ENCODE results near the gene HKDC1.

DNA sequence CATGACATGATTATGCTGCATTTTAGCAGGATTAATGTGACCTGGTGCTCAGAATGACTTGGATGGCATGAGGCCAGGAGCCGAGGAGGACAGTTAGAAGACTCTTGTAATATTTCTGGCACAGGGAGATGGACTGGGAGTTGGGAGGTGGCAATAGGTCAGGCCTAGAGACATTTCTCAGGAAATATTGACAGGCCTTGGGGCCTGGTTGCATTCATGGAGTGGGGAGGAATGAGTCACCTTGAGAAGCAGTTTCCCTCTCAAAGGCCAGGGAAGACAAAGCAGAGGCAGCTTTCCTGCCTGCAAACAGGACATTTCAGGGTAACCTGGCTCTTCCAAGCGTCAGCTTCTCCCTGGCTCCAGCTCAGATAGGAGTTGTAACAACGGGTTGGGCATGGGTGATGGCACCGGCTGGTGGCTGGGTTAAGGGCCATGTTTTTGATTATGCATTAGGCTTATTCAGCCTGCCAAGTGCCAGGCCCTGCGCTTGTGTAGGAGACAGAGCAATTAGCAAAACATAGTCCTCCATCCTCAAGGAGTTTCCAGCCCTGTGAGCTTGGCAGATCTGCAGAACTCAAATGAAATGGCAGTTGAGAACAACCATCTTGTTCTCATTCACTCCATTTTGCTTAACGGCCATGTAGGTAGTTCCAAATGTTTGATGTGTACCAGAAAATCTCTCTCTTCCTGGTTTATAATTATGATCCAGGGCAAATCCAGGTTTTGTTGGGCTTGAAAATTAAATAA, 96.4 kb downstream of the HKDC1 start:
- TF ChIP-seq, protein P1, sequence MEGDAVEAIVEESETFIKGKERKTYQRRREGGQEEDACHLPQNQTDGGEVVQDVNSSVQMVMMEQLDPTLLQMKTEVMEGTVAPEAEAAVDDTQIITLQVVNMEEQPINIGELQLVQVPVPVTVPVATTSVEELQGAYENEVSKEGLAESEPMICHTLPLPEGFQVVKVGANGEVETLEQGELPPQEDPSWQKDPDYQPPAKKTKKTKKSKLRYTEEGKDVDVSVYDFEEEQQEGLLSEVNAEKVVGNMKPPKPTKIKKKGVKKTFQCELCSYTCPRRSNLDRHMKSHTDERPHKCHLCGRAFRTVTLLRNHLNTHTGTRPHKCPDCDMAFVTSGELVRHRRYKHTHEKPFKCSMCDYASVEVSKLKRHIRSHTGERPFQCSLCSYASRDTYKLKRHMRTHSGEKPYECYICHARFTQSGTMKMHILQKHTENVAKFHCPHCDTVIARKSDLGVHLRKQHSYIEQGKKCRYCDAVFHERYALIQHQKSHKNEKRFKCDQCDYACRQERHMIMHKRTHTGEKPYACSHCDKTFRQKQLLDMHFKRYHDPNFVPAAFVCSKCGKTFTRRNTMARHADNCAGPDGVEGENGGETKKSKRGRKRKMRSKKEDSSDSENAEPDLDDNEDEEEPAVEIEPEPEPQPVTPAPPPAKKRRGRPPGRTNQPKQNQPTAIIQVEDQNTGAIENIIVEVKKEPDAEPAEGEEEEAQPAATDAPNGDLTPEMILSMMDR (IDR thresholded peaks at IDR 0.05; ENCODE audit: low read depth, low read length, missing input control) = no peak
- no peak for TF ChIP-seq RAD21 (IDR thresholded peaks at IDR 0.05)
- TF ChIP-seq, protein P2, sequence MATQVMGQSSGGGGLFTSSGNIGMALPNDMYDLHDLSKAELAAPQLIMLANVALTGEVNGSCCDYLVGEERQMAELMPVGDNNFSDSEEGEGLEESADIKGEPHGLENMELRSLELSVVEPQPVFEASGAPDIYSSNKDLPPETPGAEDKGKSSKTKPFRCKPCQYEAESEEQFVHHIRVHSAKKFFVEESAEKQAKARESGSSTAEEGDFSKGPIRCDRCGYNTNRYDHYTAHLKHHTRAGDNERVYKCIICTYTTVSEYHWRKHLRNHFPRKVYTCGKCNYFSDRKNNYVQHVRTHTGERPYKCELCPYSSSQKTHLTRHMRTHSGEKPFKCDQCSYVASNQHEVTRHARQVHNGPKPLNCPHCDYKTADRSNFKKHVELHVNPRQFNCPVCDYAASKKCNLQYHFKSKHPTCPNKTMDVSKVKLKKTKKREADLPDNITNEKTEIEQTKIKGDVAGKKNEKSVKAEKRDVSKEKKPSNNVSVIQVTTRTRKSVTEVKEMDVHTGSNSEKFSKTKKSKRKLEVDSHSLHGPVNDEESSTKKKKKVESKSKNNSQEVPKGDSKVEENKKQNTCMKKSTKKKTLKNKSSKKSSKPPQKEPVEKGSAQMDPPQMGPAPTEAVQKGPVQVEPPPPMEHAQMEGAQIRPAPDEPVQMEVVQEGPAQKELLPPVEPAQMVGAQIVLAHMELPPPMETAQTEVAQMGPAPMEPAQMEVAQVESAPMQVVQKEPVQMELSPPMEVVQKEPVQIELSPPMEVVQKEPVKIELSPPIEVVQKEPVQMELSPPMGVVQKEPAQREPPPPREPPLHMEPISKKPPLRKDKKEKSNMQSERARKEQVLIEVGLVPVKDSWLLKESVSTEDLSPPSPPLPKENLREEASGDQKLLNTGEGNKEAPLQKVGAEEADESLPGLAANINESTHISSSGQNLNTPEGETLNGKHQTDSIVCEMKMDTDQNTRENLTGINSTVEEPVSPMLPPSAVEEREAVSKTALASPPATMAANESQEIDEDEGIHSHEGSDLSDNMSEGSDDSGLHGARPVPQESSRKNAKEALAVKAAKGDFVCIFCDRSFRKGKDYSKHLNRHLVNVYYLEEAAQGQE (IDR thresholded peaks at IDR 0.05) = no peak
- no peak for TF ChIP-seq YY1 (IDR thresholded peaks at IDR 0.05)
- no peak for TF ChIP-seq GABPA (IDR thresholded peaks at IDR 0.05 in 1 of 2, conservative IDR thresholded peaks at IDR 0.05 in 1 of 2)
- no peak for TF ChIP-seq TAF1 (conservative IDR thresholded peaks at IDR 0.05)
- TF ChIP-seq EGR1 (IDR thresholded peaks at IDR 0.05; ENCODE audit: low read depth in 2 of 2) = no peak
- TF ChIP-seq, protein P3, sequence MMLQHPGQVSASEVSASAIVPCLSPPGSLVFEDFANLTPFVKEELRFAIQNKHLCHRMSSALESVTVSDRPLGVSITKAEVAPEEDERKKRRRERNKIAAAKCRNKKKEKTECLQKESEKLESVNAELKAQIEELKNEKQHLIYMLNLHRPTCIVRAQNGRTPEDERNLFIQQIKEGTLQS (IDR thresholded peaks at IDR 0.05) = no peak
